ENCODE measurements around the gene MRPS26.
A peak's percentile ranks its signal among the peaks of the same experiment; 100 is the strongest.
"Not testable (repeated sequence)": the region's sequence is repeated elsewhere in the genome, so short reads cannot be mapped to it uniquely, and the experiment has no call there.

MRPS26 gene

DNA sequence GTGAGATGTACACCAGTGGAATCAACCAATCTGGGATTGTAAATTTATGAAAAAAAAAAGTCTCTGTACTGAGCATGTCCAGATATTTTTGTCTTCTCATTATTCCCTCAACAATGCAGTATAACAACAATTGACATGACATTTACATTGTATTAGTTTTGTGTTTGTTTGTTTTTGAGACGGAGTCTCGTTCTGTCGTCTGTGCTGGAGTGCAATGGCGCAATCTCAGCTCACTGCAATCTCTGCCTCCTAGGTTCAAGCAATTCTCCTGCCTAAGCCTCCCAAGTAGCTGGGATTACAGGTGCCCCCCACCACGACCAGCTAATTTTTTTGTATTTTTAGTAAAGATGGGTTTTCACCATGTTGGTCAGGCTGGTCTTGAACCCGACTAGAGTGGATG is 29.5 kb downstream of the MRPS26 start:
- DNase-seq = not testable (repeated sequence)

DNA sequence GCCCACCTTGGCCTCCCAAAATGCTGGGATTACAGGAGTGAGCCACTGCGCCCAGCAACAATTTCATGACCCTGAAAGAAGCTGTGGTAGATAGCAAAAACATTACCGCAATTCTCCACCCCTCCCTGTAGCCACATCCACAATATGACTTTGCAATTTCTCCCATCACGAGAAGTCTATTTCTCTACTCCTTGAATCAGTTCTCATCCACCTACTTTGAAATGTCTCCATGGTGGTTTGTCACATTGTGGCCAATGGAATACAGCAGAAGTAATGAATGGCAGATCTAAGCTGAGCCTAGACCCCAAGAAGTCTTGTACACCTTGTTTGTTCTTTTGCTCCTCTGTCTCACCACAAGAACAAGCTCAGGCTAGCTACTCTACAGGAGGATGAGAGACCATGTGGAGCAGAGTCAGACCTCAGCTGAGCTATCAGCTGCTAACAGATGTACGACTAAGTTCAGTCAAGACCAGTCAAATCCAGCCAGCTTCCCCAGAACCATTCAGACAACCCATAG is 31.8 kb downstream of the MRPS26 start:
- DNase-seq = no peak

GRCh38 chr20:3080939-3081388 is 35.1 kb downstream of the MRPS26 start:
- DNase-seq = peak in 7 of 14 donors; percentile 10 to 77 (median 16)

- no peak for DNase-seq
These were observed 35.8 kb downstream of the MRPS26 start for GRCh38 chr20:3081641-3082040.

DNA sequence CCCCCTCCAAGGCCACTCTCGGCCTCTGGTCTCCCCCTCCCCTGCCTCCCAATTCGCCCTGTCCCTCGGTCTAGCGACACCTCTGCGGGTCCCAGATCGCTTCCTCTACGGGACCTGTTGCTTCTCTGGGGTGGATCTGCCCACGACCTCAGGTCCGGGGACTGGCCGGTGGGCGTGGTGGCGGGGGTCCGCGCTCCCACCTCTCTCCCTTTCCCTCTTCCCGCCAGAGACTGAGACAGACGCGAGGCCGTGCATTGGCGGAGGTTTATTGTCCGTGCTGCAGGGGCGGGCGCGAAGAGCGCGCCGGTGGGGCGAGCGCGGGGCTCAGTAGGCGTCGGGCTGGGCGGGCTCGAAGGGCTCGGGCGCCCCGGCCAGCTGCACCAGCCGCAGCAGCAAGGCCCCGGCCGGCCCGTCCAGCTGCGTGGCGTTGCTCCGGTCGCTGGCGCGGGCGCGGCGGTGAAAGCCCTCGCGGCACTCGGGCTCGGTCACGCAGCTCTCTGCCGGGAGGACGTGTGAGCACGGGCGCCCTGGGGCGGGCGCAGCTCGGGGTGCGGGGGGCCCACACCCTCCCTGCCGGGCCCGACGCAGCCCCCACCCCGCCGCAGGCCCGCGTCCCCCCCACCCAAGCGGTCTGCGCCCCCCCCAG is 36.6 kb downstream of the MRPS26 start:
- no peak for DNase-seq

DNA sequence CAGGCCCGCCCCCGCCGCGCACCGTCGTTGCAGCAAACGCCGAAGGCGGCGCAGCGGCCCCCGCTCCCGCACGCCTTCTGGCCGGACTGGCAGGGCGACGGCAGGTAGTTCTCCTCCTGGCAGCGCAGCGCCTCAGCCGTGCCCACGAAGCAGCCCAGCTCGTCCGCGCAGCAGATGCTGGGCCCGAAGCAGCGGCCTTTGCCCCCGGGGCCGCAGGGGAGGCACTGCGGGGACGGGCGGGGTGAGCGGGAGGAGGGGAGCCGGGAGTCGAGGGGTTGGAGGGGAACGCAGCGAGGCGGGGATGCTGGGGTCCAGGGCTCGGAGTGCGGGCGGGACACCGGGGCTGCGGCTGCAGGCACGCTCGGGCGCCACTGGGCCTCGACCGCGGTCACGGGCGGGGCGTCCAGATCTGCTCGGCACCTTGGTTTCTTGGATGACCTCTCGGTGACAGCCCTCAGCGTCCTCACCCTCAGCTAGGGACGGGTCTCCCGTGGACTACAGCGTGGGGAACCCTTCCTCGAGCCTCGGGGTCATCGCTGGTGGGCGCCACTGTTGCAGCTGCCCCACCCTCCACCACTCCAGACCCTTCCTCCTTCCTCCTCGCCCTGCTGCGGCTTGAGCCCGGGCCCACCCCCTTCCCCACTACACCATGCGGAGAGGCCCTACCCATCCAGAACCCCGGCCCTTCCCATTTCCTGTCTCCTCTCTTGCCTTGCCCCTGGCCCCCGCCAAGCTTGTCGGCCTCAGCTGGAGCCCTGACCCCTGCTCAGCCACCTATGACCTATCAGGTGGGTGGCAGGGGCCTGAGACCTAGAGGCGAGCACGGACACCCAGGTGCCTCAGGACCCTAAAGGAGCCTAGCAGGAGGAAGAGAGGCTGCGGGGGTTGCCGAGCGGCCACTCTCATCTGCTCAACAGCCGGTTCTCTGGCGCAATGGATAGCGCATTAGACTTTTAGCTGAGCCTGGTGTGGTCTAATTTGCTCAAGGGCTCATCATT is 37.4 kb downstream of the MRPS26 start:
- DNase-seq = no peak

DNA sequence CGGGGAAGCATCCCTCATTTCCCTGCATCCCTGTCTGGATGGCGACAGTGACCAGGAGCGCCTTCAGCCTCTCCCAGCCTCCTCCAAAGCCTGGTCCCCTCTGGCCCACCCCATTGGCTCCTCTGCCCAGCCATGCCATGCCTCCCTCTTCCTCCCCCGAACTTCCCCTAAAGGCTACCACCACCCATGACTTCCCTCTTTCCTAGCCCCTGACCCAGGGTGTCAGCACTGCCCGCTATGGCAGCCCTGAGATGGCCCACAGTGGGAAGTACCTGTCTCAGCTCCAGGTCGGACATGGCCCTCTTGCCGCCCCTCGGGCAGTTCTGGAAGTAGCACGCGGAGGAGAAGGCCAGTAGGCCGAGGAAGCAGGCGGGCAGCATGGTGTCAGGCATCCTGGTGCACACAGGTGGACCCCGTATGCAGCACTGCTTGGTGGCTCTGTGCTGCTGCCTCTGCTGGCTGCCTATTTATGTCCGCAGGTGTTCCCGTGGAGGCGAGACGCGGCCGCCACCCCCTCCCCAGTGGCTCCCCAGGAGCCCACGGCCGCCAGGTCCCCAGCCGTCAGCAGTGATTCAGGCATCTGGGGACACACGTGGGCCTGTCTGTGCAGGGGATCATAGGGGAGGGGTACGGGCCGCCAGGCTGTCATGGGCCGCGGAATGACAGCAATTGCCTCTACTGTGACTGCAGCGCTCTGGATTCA is 38.6 kb downstream of the MRPS26 start, which contains the start of gene AVP:
Gene AVP (minus strand): TSS at position 442 of the 703 bp plus-strand sequence. CDS start 50 bp downstream, at position 392.
- DNase-seq = no peak

DNA sequence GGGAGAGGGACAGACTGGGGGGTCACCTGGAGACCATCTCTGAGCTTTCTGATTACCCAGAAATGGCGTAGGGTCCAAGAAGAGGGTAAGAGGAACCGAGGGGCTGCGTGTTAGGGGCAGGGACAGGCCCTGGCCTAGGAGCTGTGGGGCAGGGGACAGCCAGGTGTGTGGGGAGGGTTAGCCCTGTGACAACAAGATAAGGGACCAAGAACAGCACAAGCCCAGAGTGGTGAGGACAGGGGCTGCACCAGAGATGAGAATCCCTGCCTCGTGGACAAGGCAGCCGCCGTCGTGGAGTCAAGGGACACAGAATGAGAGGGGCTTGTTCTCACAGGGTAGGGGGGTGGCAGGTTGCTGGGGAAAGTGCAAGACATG is 39.1 kb downstream of the MRPS26 start:
- DNase-seq = no peak

- DNase-seq = no peak
These were observed 39.8 kb downstream of the MRPS26 start for GRCh38 chr20:3085571-3086072.

GRCh38 chr20:3088031-3088430 is 42.2 kb downstream of the MRPS26 start:
- no peak for DNase-seq

GRCh38 chr20:3090565-3090964 is 44.7 kb downstream of the MRPS26 start:
- no peak for DNase-seq

GRCh38 chr20:3092611-3093379 is 46.9 kb downstream of the MRPS26 start:
- DNase-seq = no peak

GRCh38 chr20:3093861-3094361 is 48.1 kb downstream of the MRPS26 start:
- no peak for DNase-seq

GRCh38 chr20:3094848-3095629 is 49.2 kb downstream of the MRPS26 start:
- DNase-seq = no peak
